Measurements from ENCODE around the gene MMP14. TPM values are rescaled to one million over a fixed set of nuclear protein-coding genes. Genes with fewer than 3 reads are reported as not detected.
"Not testable (repeated sequence)": the region's sequence is repeated elsewhere in the genome, so short reads cannot be mapped to it uniquely, and the experiment has no call there.

Gene MMP14
- total RNA-seq, 2 experiments from 2014 or later = 1.1 to 1.4 TPM

DNA sequence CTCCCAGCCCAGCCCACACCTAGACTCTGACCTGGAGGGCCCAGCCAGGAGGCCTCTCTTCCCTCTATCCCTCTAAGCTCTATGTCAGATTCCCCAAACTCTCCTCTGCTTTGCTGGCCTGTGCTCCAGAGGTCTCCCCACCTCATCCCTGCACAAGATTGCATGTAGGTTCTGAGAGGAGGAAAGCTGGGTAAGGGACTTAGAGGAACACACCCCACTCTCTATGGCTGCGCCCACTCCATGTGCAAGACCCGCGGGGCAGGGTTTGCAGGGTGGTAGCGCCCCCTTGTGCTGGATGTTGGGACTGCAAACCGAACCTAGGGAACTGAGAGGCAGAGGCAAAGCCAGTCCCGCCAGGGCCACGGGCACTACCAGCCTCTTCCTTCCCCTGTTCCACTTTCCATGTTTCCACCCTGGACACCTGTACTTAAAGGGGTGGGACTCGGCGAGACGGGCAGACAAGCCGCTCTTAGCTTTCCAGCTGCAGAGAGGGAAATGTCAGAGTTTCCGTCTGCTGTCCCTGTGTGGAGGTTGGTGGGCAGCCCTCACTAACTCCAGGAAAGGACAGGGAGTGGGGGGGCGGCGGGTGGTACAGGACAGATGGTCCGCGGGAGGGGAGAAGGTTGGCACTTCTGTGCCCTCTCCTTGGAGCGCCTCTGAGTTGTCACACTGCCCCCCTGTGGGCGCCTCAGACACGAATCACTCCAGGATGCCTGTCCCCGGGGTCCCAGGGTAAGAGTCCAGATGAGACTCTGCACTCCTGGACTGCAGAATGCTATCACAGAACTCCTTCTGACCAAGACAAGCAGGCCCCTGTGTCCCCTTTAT lies 16.8 kb downstream of the MMP14 start:
- peak; percentile 94 for DNase-seq
- no peaks in the 10 kb centered on the region for H3K9me3 Mint-ChIP-seq
- H3K27me3 Mint-ChIP-seq = peaks cover 5% of the 10 kb centered on the region
- POLR2A ChIA-PET = interaction anchor here (1.0 to 1.3 kb wide), 2 partner anchors 76 to 265 kb away, joined by 3 read pairs; no protein-coding TSS in a partner anchor
- peaks cover 32% of the 10 kb centered on the region for H3K4me1 Mint-ChIP-seq (ENCODE audit: low read depth)
- no peaks in the 10 kb centered on the region for H3K36me3 Mint-ChIP-seq
- peak overlapping the region; percentile 73 for H3K27ac Mint-ChIP-seq
- CTCF ChIA-PET = interaction anchor here (0.6 to 6.7 kb wide), 48 partner anchors 10 to 1119 kb away, joined by 3 to 228 read pairs (median 4); partner anchors contain the start of genes DAD1, LRP10, MMP14 and MRPL52
- peak overlapping the region; percentile 72 for H3K4me3 Mint-ChIP-seq
- intact Hi-C loops (cut with micrococcal nuclease) = loop anchor here (1.0 to 10.0 kb wide), 9 partner anchors 30 to 988 kb away; partner anchors contain the start of genes DAD1 and OXA1L

DNA sequence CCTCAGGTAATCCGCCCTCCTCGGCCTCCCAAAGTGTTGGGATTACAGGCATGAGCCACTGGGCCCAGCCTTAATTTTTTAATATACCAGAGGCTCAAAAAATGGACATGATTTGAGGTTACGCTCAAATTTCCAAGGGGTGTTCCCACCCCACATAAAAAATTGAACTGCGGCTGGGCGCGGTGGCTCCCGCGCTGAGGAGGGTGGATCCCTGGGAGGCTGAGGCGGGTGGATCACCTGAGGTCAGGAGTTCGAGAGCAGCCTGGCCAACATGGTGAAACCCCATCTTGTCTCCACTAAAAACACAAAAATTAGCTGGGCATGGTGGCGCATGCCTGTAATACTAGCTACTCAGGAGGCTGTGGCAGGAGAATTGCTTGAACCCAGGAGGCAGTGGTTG lies 17.9 kb downstream of the MMP14 start:
- not testable (repeated sequence) for H3K36me3 Mint-ChIP-seq, DNase-seq, H3K4me3 Mint-ChIP-seq, H3K27ac Mint-ChIP-seq, H3K9me3 Mint-ChIP-seq, H3K27me3 Mint-ChIP-seq
- intact Hi-C loops (cut with micrococcal nuclease) = loop anchor here (5.0 to 10.0 kb wide), 4 partner anchors 202 to 989 kb away; partner anchors contain the start of gene DAD1
- ChIA-PET CTCF (interaction anchor here (0.6 to 6.7 kb wide), 35 partner anchors 9 to 347 kb away, joined by 3 to 228 read pairs (median 4); partner anchors contain the start of genes ABHD4, LRP10, MMP14 and MRPL52), POLR2A (interaction anchor here (0.9 to 1.1 kb wide), 3 partner anchors 17 to 31 kb away, joined by 3 read pairs; partner anchors contain the start of gene MRPL52)
- peaks cover 41% of the 10 kb centered on the region for H3K4me1 Mint-ChIP-seq (ENCODE audit: low read depth)

DNA sequence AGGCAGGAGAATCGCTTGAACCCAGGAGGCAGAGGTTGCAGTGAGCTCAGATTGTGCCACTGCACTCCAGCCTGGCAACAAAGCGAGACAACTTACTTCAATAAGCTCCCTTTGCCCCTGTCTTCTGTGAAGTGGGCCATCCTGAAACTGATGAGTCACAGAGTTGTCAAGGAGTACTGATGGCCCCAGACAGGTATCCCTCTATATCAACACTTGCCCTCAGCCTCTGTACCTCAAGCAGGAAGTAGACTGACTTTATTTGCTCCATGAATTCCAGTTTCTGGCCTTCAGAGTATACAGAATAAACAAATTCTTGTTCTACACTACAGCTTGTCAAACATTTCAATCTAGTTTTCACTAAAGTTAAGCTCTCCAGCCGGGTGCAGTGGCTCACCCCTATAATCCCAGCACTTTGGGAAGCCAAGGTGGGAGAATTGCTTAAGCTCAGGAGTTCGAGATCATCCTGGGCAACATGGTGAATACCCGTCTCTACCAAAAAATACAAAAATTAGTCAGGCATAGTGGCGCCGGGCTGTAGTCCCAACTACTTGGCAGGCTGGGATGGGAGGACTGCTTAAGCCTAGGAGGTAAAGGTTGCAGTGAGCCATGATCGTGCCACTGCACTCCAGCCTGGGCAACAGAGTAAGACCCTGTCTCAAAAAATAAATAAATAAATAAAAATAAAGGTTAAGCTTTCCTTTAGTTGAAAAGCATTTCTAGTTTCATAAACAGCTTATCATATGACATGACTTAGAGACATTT lies 18.8 kb downstream of the MMP14 start:
- Mint-ChIP-seq H3K4me1 (ENCODE audit: low read depth) (peaks cover 41% of the 10 kb centered on the region), H3K27ac (no peak overlapping the region), H3K27me3 (peaks cover 7% of the 10 kb centered on the region), H3K36me3 (no peaks in the 10 kb centered on the region), H3K4me3 (no peak overlapping the region), H3K9me3 (no peaks in the 10 kb centered on the region)
- CTCF ChIA-PET = interaction anchor here (1.1 to 6.7 kb wide), 21 partner anchors 10 to 323 kb away, joined by 3 to 228 read pairs (median 5); partner anchors contain the start of genes LRP10, MMP14, MRPL52 and OXA1L
- intact Hi-C loops (cut with micrococcal nuclease) = loop anchor here (5.0 to 10.0 kb wide), 4 partner anchors 203 to 990 kb away; partner anchors contain the start of gene DAD1
- POLR2A ChIA-PET = interaction anchor here (0.9 to 1.1 kb wide), 3 partner anchors 16 to 32 kb away, joined by 3 read pairs; partner anchors contain the start of gene MRPL52
- peak; percentile 23 for DNase-seq

DNA sequence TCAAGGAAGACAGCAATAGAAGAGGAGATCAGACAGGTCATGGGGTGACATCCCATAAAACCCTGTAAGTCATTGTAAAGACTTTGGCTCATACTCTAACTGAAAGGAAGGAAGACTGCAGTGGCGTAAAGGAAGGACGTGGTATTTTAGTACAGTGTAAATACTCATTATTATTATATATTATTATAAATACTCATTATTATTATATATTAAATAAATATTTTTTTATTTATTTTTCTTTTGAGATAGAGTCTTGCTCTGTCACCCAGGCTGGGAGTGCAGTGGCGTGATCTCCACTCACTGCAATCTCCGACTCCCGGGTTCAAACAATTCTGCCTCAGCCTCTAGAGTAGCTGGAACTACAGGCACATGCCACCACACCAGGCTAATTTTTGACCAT lies 20.0 kb downstream of the MMP14 start:
- intact Hi-C loops (cut with micrococcal nuclease) = loop anchor here (10.0 kb wide), 2 partner anchors 942 to 992 kb away; no protein-coding TSS in a partner anchor
- no peak overlapping the region for H3K27ac Mint-ChIP-seq
- POLR2A ChIA-PET = no interaction called here
- H3K4me1 Mint-ChIP-seq (ENCODE audit: low read depth) = peaks cover 37% of the 10 kb centered on the region
- CTCF ChIA-PET = interaction anchor here (0.6 to 6.7 kb wide), 5 partner anchors 31 to 285 kb away, joined by 3 to 228 read pairs (median 11); partner anchors contain the start of genes MRPL52 and PRMT5
- no peaks in the 10 kb centered on the region for H3K9me3 Mint-ChIP-seq
- H3K36me3 Mint-ChIP-seq = no peaks in the 10 kb centered on the region
- H3K27me3 Mint-ChIP-seq = peaks cover 7% of the 10 kb centered on the region
- H3K4me3 Mint-ChIP-seq = no peak overlapping the region
- no peak for DNase-seq

- CTCF ChIA-PET = interaction anchor here (0.6 to 3.2 kb wide), 6 partner anchors 12 to 290 kb away, joined by 3 to 19 read pairs (median 4); partner anchors contain the start of gene LRP10
- H3K27me3 Mint-ChIP-seq = peaks cover 10% of the 10 kb centered on the region
- H3K9me3 Mint-ChIP-seq; DNase-seq; intact Hi-C loops (cut with micrococcal nuclease); H3K4me3 Mint-ChIP-seq; H3K27ac Mint-ChIP-seq; POLR2A ChIA-PET; H3K36me3 Mint-ChIP-seq: not testable (repeated sequence)
- peaks cover 23% of the 10 kb centered on the region for H3K4me1 Mint-ChIP-seq (ENCODE audit: low read depth)
Observed at GRCh38 chr14:22860377-22860776, 24.0 kb downstream of the MMP14 start.

GRCh38 chr14:22861651-22862050 lies 25.3 kb downstream of the MMP14 start:
- Mint-ChIP-seq H3K27me3 (peaks cover 5% of the 10 kb centered on the region), H3K9me3 (no peaks in the 10 kb centered on the region), H3K36me3 (no peaks in the 10 kb centered on the region), H3K4me3 (no peak overlapping the region), H3K27ac (no peak overlapping the region), H3K4me1 (ENCODE audit: low read depth) (peaks cover 30% of the 10 kb centered on the region)
- DNase-seq = no peak
- ChIA-PET CTCF (interaction anchor here (0.7 to 4.4 kb wide), 8 partner anchors 8 to 292 kb away, joined by 3 to 22 read pairs (median 3); partner anchors contain the start of gene DAD1), POLR2A (no interaction called here)
- intact Hi-C loops (cut with micrococcal nuclease) = no loop called here

DNA sequence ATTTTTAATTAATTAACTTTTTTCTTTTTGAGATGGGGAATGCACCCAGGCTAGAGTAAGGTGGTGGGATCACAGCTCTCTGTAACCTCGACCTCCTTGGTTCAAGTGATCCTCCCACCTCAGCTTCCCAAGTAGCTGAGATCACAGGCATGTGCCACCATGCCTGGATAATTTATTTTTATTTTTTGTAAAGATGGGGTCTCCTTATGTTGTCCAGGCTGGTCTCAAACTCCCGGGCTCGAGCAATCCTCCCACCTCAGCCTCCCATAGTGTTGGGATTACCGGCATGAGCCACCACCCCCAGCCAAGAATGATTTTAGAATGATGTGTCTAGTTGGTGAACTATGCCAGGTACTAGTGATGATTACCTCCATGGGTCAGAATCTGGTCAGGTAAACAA lies 28.6 kb downstream of the MMP14 start:
- H3K27ac Mint-ChIP-seq = no peak overlapping the region
- H3K4me3 Mint-ChIP-seq = no peak overlapping the region
- peaks cover 3% of the 10 kb centered on the region for H3K27me3 Mint-ChIP-seq
- no peak for DNase-seq
- intact Hi-C loops (cut with micrococcal nuclease) = no loop called here
- H3K36me3 Mint-ChIP-seq = no peaks in the 10 kb centered on the region
- POLR2A ChIA-PET = no interaction called here
- H3K4me1 Mint-ChIP-seq (ENCODE audit: low read depth) = peaks cover 15% of the 10 kb centered on the region
- H3K9me3 Mint-ChIP-seq = no peaks in the 10 kb centered on the region
- CTCF ChIA-PET = interaction anchor here (0.8 to 4.4 kb wide), 6 partner anchors 10 to 293 kb away, joined by 3 to 22 read pairs (median 4); no protein-coding TSS in a partner anchor

DNA sequence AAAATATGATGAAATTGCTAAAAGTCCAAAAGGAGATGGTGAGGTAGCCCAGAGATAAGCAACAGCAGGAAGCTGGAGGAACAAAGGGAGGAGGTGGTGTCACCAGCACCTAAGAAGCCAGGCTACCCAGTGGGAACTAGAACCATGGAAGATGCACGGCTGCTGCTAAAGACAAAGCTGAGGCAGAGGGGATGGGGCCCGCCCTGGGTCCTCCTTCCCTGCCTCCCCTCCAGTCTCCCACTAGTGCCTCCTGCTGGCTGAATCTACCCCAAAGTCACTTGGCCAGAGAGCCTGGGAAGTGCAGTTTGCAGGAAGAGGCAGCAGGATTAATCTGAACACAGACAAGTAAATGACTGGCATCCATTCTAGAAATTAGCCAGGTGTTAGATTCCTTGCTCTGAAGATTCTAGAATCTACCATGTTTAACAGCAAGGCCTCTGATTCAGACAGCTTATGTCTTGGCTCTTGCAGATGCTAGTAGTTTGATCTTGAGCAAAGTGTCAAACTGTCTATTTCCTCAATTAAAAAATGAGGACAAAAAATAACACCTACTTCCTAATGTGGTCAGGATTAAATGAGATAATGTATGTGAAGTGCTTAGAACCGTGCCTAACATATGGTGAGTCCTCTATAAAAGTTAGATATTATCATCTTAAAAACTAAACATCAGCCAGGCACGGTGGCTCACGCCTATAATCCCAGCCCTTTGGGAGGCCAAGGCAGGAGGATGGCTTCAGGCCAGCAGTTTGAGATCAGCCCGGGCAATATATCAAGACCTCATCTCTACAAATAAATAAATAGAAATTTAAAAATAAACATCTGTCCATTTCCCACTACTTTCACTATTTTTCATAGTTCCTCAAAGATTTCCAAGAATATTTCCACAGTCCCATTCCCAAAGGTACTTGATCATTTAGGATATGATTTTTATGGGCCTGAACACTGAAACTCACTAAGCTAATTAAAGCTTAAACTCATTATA lies 29.3 kb downstream of the MMP14 start:
- Mint-ChIP-seq H3K27ac (no peak overlapping the region), H3K36me3 (no peaks in the 10 kb centered on the region), H3K4me3 (no peak overlapping the region), H3K4me1 (ENCODE audit: low read depth) (peaks cover 21% of the 10 kb centered on the region), H3K9me3 (no peaks in the 10 kb centered on the region), H3K27me3 (peaks cover 3% of the 10 kb centered on the region)
- POLR2A ChIA-PET = no interaction called here
- intact Hi-C loops (cut with micrococcal nuclease) = no loop called here
- DNase-seq = peak; percentile 55
- CTCF ChIA-PET = interaction anchor here (0.8 to 4.4 kb wide), 7 partner anchors 11 to 294 kb away, joined by 3 to 22 read pairs (median 5); no protein-coding TSS in a partner anchor

GRCh38 chr14:22866874-22867273 lies 30.5 kb downstream of the MMP14 start:
- ChIA-PET CTCF (interaction anchor here (1.4 to 2.1 kb wide), 2 partner anchors 14 to 214 kb away, joined by 5 read pairs; no protein-coding TSS in a partner anchor), POLR2A (no interaction called here)
- peaks cover 1% of the 10 kb centered on the region for H3K27me3 Mint-ChIP-seq
- no peak overlapping the region for H3K27ac Mint-ChIP-seq
- DNase-seq = no peak
- peaks cover 24% of the 10 kb centered on the region for H3K4me1 Mint-ChIP-seq (ENCODE audit: low read depth)
- H3K36me3 Mint-ChIP-seq = no peaks in the 10 kb centered on the region
- H3K4me3 Mint-ChIP-seq = no peak overlapping the region
- H3K9me3 Mint-ChIP-seq = no peaks in the 10 kb centered on the region
- intact Hi-C loops (cut with micrococcal nuclease) = no loop called here

DNA sequence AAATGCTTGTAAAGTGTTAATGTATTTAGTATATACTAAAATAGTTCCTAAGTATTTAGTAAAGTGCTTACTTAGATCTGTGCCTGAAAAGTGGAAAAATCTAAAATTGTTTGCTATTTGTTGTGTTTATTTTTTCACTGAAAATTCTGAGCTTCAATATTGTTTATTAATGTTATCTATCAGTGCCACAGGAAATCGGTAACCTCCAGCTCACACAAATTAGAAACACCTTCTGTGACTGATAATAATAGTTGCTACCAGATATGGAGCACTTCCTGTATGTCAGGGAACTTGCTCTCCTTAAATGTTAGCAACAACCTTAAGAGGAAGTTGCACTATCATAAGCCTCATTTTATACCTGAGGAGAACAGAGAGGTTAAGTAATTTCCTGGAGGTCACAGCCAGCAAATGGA lies 34.4 kb downstream of the MMP14 start:
- intact Hi-C loops (cut with micrococcal nuclease) = loop anchor here (1.0 kb wide), 8 partner anchors 16 to 315 kb away; partner anchors contain the start of genes DAD1, HAUS4, MRPL52 and PRMT5
- peak overlapping the region; percentile 100 for H3K27ac Mint-ChIP-seq
- H3K36me3 Mint-ChIP-seq = peaks cover 19% of the 10 kb centered on the region
- peaks cover 36% of the 10 kb centered on the region for H3K4me1 Mint-ChIP-seq (ENCODE audit: low read depth)
- no peaks in the 10 kb centered on the region for H3K9me3 Mint-ChIP-seq
- CTCF ChIA-PET = interaction anchor here (0.6 to 6.4 kb wide), 17 partner anchors 9 to 1414 kb away, joined by 3 to 115 read pairs (median 5); partner anchors contain the start of genes RBM23 and REM2
- H3K4me3 Mint-ChIP-seq = peak overlapping the region; percentile 88
- POLR2A ChIA-PET = interaction anchor here (0.7 to 2.7 kb wide), 13 partner anchors 11 to 340 kb away, joined by 3 to 16 read pairs (median 4); partner anchors contain the start of genes ACIN1, DAD1, MRPL52 and OXA1L
- no peaks in the 10 kb centered on the region for H3K27me3 Mint-ChIP-seq
- no peak for DNase-seq

Measured in activated CD4-positive, alpha-beta memory T cell treated with anti-CD3 and anti-CD28 coated beads for 36 hours (primary cell).